GM20000 (cell line): ENCODE measurements around the gene CCDC92.

Experiments
- DNase-seq: peaks from one replicate; pipeline ENCODE4 v3.0.0; 2012; ENCODE audit warnings: low spot score
- CTCF ChIP-seq: IDR thresholded peaks from 2 replicates; pipeline ENCODE4 v1.5.1; 2012; ENCODE audit warnings: mild to moderate bottlenecking, control low read depth; ENCODE audit errors: extremely low read depth, missing control alignments

Gene CCDC92

GRCh38 chr12:124015494-124016461 lies 43.1 kb upstream of the CCDC92 start:
- no peak for DNase-seq
- no peak for TF ChIP-seq CTCF

DNA sequence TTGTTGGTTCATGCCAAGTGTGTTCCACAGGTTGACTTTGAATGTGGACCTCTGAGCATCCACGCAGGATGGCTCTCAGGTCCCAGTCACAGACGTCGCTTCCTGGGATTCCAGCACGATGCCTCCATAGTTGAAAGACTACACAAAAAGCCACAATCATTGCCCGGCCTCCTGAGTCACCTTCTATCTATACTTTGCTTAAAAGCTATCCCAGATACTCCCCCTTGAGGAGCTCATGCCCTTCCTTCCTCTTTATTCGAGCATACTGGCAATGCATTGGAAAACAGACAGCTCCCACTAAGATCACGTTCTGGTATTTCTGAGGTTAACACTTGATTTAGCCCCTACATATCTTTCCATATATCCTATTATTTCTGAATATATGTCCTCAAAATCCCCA lies 40.4 kb upstream of the CCDC92 start:
- no peak for DNase-seq
- no peak for TF ChIP-seq CTCF

- DNase-seq: no peak
- TF ChIP-seq CTCF: no peak
These were observed 38.9 kb upstream of the CCDC92 start for GRCh38 chr12:124011435-124012115.

DNA sequence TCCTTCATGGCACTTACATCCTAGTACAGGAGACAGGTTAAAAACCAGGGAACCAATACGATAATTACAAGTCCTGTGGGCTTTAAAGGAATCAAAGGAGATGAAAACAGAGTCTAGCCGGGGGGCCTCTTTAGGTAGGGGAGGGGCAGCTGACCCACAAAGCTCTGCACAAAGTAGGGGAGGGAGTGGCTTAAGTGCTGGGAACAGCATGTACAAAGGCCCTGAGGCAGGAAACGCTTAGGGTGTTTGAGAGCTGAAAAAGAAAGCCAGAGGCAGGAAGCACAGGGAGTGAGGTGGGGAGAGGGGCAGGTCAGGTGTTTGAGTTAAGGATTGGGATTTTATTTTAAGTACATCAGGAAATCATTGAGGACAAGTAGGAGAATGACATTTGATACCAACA lies 38.1 kb upstream of the CCDC92 start:
- DNase-seq: no peak
- TF ChIP-seq CTCF: no peak

GRCh38 chr12:124009781-124010180 lies 37.1 kb upstream of the CCDC92 start:
- no peak for TF ChIP-seq CTCF
- DNase-seq: no peak

GRCh38 chr12:124008595-124008994 lies 36.0 kb upstream of the CCDC92 start:
- no peak for TF ChIP-seq CTCF
- DNase-seq: no peak
